ENCODE measurements around the gene CACHD1. TPM values are rescaled to one million over a fixed set of nuclear protein-coding genes. Genes with fewer than 3 reads are reported as not detected.

The CACHD1 gene
- total RNA-seq, 4 donors from 2014 or later = 6.9 to 14.7 (median 11.6) TPM

DNA sequence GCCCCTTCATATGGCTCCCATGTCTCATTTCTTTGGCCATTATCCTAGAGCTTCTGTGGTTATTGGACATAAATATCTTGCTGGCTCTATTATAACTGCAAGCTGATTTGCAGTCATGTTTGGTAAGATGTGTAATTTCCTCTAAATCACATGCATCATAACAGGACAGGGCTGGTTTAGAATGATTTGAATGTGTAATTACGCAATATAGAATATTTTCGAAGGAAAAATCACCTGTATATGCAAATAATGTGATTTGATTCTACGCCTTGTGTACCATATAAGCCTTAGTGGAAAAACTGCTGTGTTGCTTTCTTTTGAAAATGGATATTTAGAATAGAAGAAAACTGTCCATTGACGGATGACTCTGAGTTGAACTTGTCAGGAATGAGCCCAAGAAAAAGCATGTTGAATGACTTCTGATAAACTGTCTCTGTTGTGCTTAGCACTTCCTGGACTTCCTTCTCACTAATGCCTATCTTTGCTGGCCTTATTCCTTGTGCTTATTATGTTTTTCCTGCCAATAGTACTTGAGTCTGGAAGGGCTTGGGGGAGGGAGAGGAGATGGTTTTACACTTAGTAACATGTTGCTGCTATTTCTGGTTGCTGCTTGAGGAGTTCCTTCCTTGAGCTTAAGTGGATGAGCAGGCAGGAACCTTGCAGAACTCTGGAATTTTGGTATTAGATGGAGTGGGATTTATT lies 6.5 kb downstream of the CACHD1 start:
- H3K9me3 ChIP-seq = no peaks in the 10 kb centered on the region
- 37% methylated on average over 4 of the region's 4 CpGs for WGBS
- H3K27me3 ChIP-seq = no peaks in the 10 kb centered on the region
- H3K4me1 ChIP-seq = peaks cover 56% of the 10 kb centered on the region
- no peaks in the 10 kb centered on the region for H3K36me3 ChIP-seq
- DNase-seq (ENCODE audit: low spot score in 2 of 2) = no peak
- peak overlapping the region; percentile 21 for H3K27ac ChIP-seq
- no peak overlapping the region for H3K4me3 ChIP-seq
- TF ChIP-seq POLR2AphosphoS5 (IDR thresholded peaks at IDR 0.05) = no peak

GRCh38 chr1:64478594-64479470 lies 8.9 kb downstream of the CACHD1 start:
- no peak for TF ChIP-seq POLR2AphosphoS5 (IDR thresholded peaks at IDR 0.05)
- TF ChIP-seq, protein P1, sequence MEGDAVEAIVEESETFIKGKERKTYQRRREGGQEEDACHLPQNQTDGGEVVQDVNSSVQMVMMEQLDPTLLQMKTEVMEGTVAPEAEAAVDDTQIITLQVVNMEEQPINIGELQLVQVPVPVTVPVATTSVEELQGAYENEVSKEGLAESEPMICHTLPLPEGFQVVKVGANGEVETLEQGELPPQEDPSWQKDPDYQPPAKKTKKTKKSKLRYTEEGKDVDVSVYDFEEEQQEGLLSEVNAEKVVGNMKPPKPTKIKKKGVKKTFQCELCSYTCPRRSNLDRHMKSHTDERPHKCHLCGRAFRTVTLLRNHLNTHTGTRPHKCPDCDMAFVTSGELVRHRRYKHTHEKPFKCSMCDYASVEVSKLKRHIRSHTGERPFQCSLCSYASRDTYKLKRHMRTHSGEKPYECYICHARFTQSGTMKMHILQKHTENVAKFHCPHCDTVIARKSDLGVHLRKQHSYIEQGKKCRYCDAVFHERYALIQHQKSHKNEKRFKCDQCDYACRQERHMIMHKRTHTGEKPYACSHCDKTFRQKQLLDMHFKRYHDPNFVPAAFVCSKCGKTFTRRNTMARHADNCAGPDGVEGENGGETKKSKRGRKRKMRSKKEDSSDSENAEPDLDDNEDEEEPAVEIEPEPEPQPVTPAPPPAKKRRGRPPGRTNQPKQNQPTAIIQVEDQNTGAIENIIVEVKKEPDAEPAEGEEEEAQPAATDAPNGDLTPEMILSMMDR (IDR thresholded peaks at IDR 0.05) = no peak
- TF ChIP-seq POLR2A (IDR thresholded peaks at IDR 0.05) = no peak
- TF ChIP-seq EP300 (IDR thresholded peaks at IDR 0.05) = no peak
- WGBS = 91% methylated on average over 3 of the region's 3 CpGs
- Histone ChIP-seq H3K4me1 (peaks cover 40% of the 10 kb centered on the region), H3K27ac (no peak overlapping the region), H3K36me3 (no peaks in the 10 kb centered on the region), H3K27me3 (no peaks in the 10 kb centered on the region), H3K4me3 (no peak overlapping the region), H3K9me3 (no peaks in the 10 kb centered on the region)
- no peak for DNase-seq (ENCODE audit: low spot score in 2 of 2)

- Histone ChIP-seq H3K27ac (no peak overlapping the region), H3K27me3 (no peaks in the 10 kb centered on the region), H3K4me1 (peaks cover 35% of the 10 kb centered on the region), H3K9me3 (no peaks in the 10 kb centered on the region), H3K4me3 (no peak overlapping the region), H3K36me3 (no peaks in the 10 kb centered on the region)
- TF ChIP-seq EP300 (IDR thresholded peaks at IDR 0.05) (no peak), POLR2A (IDR thresholded peaks at IDR 0.05) (no peak), POLR2AphosphoS5 (IDR thresholded peaks at IDR 0.05) (no peak)
- TF ChIP-seq, protein P1 (IDR thresholded peaks at IDR 0.05) = no peak
- DNase-seq (ENCODE audit: low spot score in 2 of 2) = no peak
- 96% methylated on average over 1 of the region's 1 CpG for WGBS
Measured at GRCh38 chr1:64479874-64480273, 9.9 kb downstream of the CACHD1 start.

DNA sequence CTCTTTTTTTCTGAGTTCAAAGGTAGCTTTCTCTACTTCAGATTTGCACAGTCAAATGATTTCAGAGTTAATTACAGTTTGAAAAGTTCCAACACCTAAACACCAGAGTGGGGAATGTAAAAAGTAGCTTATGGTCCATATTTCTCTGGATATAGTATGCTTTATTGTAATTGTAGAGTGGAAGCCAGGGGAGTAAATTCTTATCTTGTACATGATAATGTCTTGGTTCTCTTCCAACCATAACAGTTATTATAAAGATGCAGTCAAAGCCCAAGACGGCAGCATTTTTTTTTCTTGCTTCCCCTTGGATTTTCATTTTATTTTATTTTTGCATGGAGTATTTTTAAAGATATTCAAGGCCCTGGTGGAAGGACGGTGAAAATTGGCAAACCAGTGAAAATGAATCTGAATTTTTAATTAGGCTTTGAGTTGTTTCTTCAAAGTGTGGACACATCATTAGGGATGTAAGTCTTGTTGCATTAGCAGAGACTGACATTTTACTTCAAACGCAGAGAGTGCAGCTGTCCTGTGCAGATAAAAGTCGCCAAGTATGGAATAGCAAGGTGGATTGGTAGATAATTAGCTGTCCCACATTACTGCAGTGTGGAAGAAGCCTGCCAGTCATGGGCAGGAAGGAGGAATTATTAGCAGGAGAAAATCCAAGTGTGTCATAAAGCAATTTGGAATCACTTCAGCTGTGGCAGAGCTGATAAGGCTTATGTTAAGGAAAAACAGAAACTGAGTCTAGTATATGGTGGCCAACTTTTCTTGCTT lies 11.3 kb downstream of the CACHD1 start:
- no peaks in the 10 kb centered on the region for H3K36me3 ChIP-seq
- H3K9me3 ChIP-seq = no peaks in the 10 kb centered on the region
- H3K4me1 ChIP-seq = peaks cover 21% of the 10 kb centered on the region
- DNase-seq (ENCODE audit: low spot score in 2 of 2) = no peak
- H3K4me3 ChIP-seq = no peak overlapping the region
- 60% methylated on average over 4 of the region's 4 CpGs for WGBS
- TF ChIP-seq POLR2A (IDR thresholded peaks at IDR 0.05) = no peak
- no peak for TF ChIP-seq EP300 (IDR thresholded peaks at IDR 0.05)
- TF ChIP-seq POLR2AphosphoS5 (IDR thresholded peaks at IDR 0.05) = no peak
- TF ChIP-seq, protein P1 (IDR thresholded peaks at IDR 0.05) = no peak
- no peaks in the 10 kb centered on the region for H3K27me3 ChIP-seq
- no peak overlapping the region for H3K27ac ChIP-seq

DNA sequence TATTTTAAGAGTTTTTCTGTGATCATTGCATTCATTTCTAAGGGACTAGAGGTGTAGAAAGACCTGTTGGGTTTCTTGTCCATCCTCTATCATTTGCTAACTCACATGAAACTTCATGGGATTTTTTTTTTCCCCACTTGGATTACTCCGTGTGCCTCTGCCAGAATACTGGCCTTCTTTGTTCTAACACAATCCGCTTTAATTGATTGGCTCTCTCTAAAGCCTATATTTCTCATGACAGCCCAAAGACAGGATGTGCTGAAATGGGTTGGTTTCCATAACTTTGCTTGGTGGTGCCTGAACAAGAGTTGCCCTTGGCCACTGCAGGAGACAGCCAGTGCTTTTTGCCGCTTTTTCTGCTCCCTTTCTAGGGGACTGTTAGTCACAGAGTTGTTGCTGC lies 12.2 kb downstream of the CACHD1 start:
- no peaks in the 10 kb centered on the region for H3K27me3 ChIP-seq
- H3K4me1 ChIP-seq = peaks cover 12% of the 10 kb centered on the region
- WGBS = 86% methylated on average over 3 of the region's 3 CpGs
- H3K36me3 ChIP-seq = no peaks in the 10 kb centered on the region
- TF ChIP-seq EP300 (IDR thresholded peaks at IDR 0.05) (no peak), POLR2A (IDR thresholded peaks at IDR 0.05) (no peak), POLR2AphosphoS5 (IDR thresholded peaks at IDR 0.05) (no peak)
- TF ChIP-seq, protein P1 (IDR thresholded peaks at IDR 0.05) = no peak
- no peak overlapping the region for H3K4me3 ChIP-seq
- H3K27ac ChIP-seq = no peak overlapping the region
- no peaks in the 10 kb centered on the region for H3K9me3 ChIP-seq
- DNase-seq (ENCODE audit: low spot score in 2 of 2) = no peak
